Measurements from ENCODE around the gene BMPER.
A peak's percentile ranks its signal among the peaks of the same experiment; 100 is the strongest.

Gene BMPER

DNA sequence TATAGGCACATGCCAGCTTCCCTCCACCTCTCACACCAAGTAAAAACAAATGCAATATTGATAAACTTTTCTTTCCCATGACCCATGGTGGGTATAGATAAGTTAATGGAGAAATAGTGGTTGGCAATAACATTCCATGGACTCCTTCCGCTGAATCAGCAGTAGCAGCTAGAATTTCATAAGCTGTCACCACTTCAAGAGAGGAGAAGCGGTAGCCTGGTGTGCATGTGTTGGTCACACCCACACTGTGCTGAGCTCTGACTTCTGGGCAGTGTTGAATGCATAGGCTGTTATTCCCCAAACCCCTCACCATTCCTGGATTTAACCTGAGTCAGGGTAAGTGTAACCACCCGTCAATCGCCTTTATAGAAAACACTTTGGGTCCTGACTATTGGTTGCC, 32.5 kb upstream of the BMPER start:
- TF ChIP-seq, protein P1, sequence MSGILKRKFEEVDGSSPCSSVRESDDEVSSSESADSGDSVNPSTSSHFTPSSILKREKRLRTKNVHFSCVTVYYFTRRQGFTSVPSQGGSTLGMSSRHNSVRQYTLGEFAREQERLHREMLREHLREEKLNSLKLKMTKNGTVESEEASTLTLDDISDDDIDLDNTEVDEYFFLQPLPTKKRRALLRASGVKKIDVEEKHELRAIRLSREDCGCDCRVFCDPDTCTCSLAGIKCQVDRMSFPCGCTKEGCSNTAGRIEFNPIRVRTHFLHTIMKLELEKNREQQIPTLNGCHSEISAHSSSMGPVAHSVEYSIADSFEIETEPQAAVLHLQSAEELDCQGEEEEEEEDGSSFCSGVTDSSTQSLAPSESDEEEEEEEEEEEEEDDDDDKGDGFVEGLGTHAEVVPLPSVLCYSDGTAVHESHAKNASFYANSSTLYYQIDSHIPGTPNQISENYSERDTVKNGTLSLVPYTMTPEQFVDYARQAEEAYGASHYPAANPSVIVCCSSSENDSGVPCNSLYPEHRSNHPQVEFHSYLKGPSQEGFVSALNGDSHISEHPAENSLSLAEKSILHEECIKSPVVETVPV (CRISPR knock-in tag; IDR thresholded peaks at IDR 0.05), result no peak
- TF ChIP-seq ISL1 (CRISPR knock-in tag; IDR thresholded peaks at IDR 0.05) (no peak), ESRRG (CRISPR knock-in tag; IDR thresholded peaks at IDR 0.05) (no peak), ZNF565 (CRISPR knock-in tag; conservative IDR thresholded peaks at IDR 0.05; ENCODE audit: low read depth) (no peak), ZNF8 (CRISPR knock-in tag; IDR thresholded peaks at IDR 0.05) (no peak), ZFP30 (CRISPR knock-in tag; IDR thresholded peaks at IDR 0.05) (no peak), PPARA (CRISPR knock-in tag; IDR thresholded peaks at IDR 0.05; ENCODE audit: borderline replicate concordance) (no peak), ZC3H10 (CRISPR knock-in tag; IDR thresholded peaks at IDR 0.05) (no peak), RARB (CRISPR knock-in tag; IDR thresholded peaks at IDR 0.05) (no peak)
- TF ChIP-seq, protein P2, sequence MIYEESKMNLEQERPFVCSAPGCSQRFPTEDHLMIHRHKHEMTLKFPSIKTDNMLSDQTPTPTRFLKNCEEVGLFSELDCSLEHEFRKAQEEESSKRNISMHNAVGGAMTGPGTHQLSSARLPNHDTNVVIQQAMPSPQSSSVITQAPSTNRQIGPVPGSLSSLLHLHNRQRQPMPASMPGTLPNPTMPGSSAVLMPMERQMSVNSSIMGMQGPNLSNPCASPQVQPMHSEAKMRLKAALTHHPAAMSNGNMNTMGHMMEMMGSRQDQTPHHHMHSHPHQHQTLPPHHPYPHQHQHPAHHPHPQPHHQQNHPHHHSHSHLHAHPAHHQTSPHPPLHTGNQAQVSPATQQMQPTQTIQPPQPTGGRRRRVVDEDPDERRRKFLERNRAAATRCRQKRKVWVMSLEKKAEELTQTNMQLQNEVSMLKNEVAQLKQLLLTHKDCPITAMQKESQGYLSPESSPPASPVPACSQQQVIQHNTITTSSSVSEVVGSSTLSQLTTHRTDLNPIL (CRISPR knock-in tag; IDR thresholded peaks at IDR 0.05; ENCODE audit: low read depth), result no peak
- ATAC-seq, result peak; percentile 66

DNA sequence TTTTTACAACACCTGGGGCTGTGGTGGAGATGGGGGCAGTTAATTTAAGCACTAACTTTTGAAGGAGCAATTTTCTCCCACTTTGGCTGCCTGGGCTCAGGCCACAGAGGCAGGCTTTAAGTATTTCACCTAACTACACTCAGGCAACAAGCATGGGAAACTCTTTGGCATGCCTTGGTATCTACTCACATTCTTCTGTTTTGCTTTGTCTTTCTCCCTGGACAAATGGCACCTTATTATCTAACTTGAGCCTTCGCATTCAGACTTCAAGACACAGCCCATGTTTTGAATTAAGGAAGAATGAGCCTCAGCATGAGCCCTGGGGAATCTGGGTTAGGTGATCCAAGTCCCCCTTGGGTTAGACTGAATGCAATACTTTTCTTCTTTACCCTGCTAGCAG, 31.8 kb upstream of the BMPER start:
- ATAC-seq, result peak; percentile 56
- TF ChIP-seq ZNF70 (CRISPR knock-in tag; IDR thresholded peaks at IDR 0.05), result no peak
- TF ChIP-seq TOX (CRISPR knock-in tag; IDR thresholded peaks at IDR 0.05; ENCODE audit: borderline replicate concordance), result no peak
- no peak for TF ChIP-seq ISL1 (CRISPR knock-in tag; IDR thresholded peaks at IDR 0.05)
- no peak for TF ChIP-seq TCF4 (CRISPR knock-in tag; IDR thresholded peaks at IDR 0.05; ENCODE audit: borderline replicate concordance)
- TF ChIP-seq, protein P3, sequence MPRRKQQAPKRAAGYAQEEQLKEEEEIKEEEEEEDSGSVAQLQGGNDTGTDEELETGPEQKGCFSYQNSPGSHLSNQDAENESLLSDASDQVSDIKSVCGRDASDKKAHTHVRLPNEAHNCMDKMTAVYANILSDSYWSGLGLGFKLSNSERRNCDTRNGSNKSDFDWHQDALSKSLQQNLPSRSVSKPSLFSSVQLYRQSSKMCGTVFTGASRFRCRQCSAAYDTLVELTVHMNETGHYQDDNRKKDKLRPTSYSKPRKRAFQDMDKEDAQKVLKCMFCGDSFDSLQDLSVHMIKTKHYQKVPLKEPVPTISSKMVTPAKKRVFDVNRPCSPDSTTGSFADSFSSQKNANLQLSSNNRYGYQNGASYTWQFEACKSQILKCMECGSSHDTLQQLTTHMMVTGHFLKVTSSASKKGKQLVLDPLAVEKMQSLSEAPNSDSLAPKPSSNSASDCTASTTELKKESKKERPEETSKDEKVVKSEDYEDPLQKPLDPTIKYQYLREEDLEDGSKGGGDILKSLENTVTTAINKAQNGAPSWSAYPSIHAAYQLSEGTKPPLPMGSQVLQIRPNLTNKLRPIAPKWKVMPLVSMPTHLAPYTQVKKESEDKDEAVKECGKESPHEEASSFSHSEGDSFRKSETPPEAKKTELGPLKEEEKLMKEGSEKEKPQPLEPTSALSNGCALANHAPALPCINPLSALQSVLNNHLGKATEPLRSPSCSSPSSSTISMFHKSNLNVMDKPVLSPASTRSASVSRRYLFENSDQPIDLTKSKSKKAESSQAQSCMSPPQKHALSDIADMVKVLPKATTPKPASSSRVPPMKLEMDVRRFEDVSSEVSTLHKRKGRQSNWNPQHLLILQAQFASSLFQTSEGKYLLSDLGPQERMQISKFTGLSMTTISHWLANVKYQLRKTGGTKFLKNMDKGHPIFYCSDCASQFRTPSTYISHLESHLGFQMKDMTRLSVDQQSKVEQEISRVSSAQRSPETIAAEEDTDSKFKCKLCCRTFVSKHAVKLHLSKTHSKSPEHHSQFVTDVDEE (CRISPR knock-in tag; IDR thresholded peaks at IDR 0.05), result no peak
- no peak for TF ChIP-seq GLIS3 (CRISPR knock-in tag; IDR thresholded peaks at IDR 0.05)
- TF ChIP-seq, protein P2 (CRISPR knock-in tag; IDR thresholded peaks at IDR 0.05; ENCODE audit: low read depth), result no peak
- TF ChIP-seq ZFP30 (CRISPR knock-in tag; IDR thresholded peaks at IDR 0.05), result no peak
- TF ChIP-seq CSDC2 (CRISPR knock-in tag; IDR thresholded peaks at IDR 0.05), result no peak
- TF ChIP-seq OSR1 (CRISPR knock-in tag; IDR thresholded peaks at IDR 0.05), result no peak
- no peak for TF ChIP-seq ZNF8 (CRISPR knock-in tag; IDR thresholded peaks at IDR 0.05)
- TF ChIP-seq ARNTL (CRISPR knock-in tag; IDR thresholded peaks at IDR 0.05; ENCODE audit: borderline replicate concordance, low read depth), result no peak
- TF ChIP-seq, protein P4, sequence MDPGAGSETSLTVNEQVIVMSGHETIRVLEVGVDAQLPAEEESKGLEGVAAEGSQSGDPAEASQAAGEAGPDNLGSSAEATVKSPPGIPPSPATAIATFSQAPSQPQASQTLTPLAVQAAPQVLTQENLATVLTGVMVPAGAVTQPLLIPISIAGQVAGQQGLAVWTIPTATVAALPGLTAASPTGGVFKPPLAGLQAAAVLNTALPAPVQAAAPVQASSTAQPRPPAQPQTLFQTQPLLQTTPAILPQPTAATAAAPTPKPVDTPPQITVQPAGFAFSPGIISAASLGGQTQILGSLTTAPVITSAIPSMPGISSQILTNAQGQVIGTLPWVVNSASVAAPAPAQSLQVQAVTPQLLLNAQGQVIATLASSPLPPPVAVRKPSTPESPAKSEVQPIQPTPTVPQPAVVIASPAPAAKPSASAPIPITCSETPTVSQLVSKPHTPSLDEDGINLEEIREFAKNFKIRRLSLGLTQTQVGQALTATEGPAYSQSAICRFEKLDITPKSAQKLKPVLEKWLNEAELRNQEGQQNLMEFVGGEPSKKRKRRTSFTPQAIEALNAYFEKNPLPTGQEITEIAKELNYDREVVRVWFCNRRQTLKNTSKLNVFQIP (CRISPR knock-in tag; IDR thresholded peaks at IDR 0.05; ENCODE audit: borderline replicate concordance, low read depth), result no peak

DNA sequence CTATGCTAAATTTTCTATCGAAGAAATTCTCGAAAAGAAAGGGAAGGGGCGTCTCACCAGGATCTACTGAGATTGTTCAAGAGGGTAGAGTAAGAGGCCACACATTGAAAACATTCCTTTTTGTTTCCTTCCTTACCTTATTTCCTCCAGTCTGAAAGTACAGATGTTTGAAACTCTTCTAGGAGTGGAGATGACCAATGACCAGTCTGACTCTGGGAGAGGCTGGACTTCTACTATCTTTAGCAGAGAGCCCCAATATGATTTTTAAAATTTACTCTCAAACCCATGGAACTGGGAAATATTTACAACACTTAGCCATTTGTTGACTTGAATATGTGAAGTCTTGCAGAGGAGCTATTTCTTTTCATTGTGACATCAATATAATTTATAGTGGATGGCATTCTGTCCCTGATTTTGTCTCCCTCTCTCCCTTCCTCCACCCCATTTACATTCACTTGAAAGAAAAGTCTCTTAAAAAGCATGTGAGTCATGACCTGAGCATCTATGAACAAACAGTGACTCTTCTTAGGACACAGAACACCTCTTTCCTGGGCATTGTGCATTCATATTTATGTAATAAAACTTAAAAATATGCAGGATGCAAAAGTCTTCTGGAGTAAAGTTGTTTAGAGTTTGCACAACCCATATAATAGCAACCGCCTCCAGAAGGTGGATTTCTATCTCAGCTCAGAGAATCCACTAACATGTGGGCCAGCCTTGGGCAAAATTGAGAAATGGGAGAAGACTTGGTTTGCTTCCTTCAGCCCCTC, 31.2 kb upstream of the BMPER start:
- peak; percentile 81 for ATAC-seq
- TF ChIP-seq ISL1 (CRISPR knock-in tag; IDR thresholded peaks at IDR 0.05), result 0 out of 2 replicates have a peak, but pooled peaks have one; percentile 24
- TF ChIP-seq BACH2 (CRISPR knock-in tag; IDR thresholded peaks at IDR 0.05; ENCODE audit: borderline replicate concordance), result no peak

All from SK-N-SH treated with all-trans-retinoic acid at 6 μM for 48 hours (cell line).